Cardiac muscle cell (in vitro differentiated cells and primary cell): ENCODE data around the gene SCNN1B. TPM values are rescaled to one million over a fixed set of nuclear protein-coding genes. Genes with fewer than 3 reads are reported as not detected.
"Not testable (repeated sequence)": the region's sequence is repeated elsewhere in the genome, so short reads cannot be mapped to it uniquely, and the experiment has no call there.

Source experiments
- DNase-seq, 2 donors: peaks; one replicate each; pipeline versions ENCODE4 v3.0.0 to v3.0.0-alpha.2; 2010 to 2017; ENCODE audit warnings: low read depth in 1 of 2, low spot score in 1 of 2
- H3K27ac ChIP-seq: fragments of 200-600 bp; sonication (generic); 2 replicates; pipeline ENCODE4 v1.5.1; 2016
- H3K27me3 ChIP-seq: fragments of 200-600 bp; sonication (generic); 2 replicates; pipeline ENCODE4 v1.6.0; 2016; ENCODE audit warnings: control low read depth
- H3K36me3 ChIP-seq: fragments of 200-600 bp; sonication (generic); 2 replicates; pipeline ENCODE4 v1.5.1; 2016; ENCODE audit warnings: control low read depth
- H3K4me1 ChIP-seq: fragments of 200-600 bp; sonication (generic); 2 replicates; pipeline ENCODE4 v1.8.1; 2017; ENCODE audit warnings: low read depth, mild to moderate bottlenecking, mixed run types
- H3K4me3 ChIP-seq: fragments of 200-600 bp; sonication (generic); 2 replicates; pipeline ENCODE4 v1.5.1; 2016; ENCODE audit warnings: mild to moderate bottlenecking
- H3K9me3 ChIP-seq: fragments of 200-600 bp; sonication (generic); 2 replicates; pipeline ENCODE4 v1.5.1; 2017; ENCODE audit warnings: low read depth, mild to moderate bottlenecking, control low read depth
- CTCF ChIP-seq: IDR thresholded peaks from 2 replicates; pipeline ENCODE4 v1.5.1; 2012; ENCODE audit warnings: low read depth, mild to moderate bottlenecking, low read length
- polyA plus RNA-seq: library from polyadenylated mRNA; unstranded; fragments of >200 nt; fragmentation: Nextera tagmentation; extraction: Ambion mirVana; gene quantifications from 2 replicates; pipeline ENCODE4 v1.2.1, GENCODE V29; 2016
- total RNA-seq: library from RNA; depleted of rRNA; stranded (reverse); fragments of >200 nt; gene quantifications from 2 replicates; pipeline ENCODE4 v1.2.3, GENCODE V29; 2016

SCNN1B gene
- total and polyA plus RNA-seq, 2 experiments from 2014 or later, result not detected

GRCh38 chr16:23398987-23399805 lies 97.1 kb downstream of the SCNN1B start:
- Histone ChIP-seq H3K4me3 (no peak overlapping the region), H3K27ac (no peak overlapping the region), H3K4me1 (no peaks in the 10 kb centered on the region), H3K36me3 (peaks cover 14% of the 10 kb centered on the region), H3K9me3 (no peaks in the 10 kb centered on the region), H3K27me3 (no peaks in the 10 kb centered on the region)
- TF ChIP-seq CTCF, result no peak
- DNase-seq, result peak in 1 of 2 donors; percentile 52

- H3K9me3 ChIP-seq, H3K4me1 ChIP-seq, DNase-seq, H3K27ac ChIP-seq, H3K4me3 ChIP-seq, H3K27me3 ChIP-seq: not testable (repeated sequence)
- peaks cover 16% of the 10 kb centered on the region for H3K36me3 ChIP-seq
Observed at GRCh38 chr16:23400447-23400846, 98.3 kb downstream of the SCNN1B start.

GRCh38 chr16:23401139-23401538 lies 99.0 kb downstream of the SCNN1B start:
- Histone ChIP-seq H3K4me1 (no peaks in the 10 kb centered on the region), H3K9me3 (no peaks in the 10 kb centered on the region), H3K4me3 (no peak overlapping the region), H3K36me3 (peaks cover 21% of the 10 kb centered on the region), H3K27ac (no peak overlapping the region), H3K27me3 (no peaks in the 10 kb centered on the region)
- no peak for DNase-seq
- TF ChIP-seq CTCF, result no peak

GRCh38 chr16:23402100-23402499 lies 100.0 kb downstream of the SCNN1B start:
- H3K4me1 ChIP-seq, result no peaks in the 10 kb centered on the region
- H3K27ac ChIP-seq, result no peak overlapping the region
- H3K9me3 ChIP-seq, result no peaks in the 10 kb centered on the region
- H3K36me3 ChIP-seq, result peaks cover 21% of the 10 kb centered on the region
- no peaks in the 10 kb centered on the region for H3K27me3 ChIP-seq
- no peak for TF ChIP-seq CTCF
- no peak for DNase-seq
- no peak overlapping the region for H3K4me3 ChIP-seq

- TF ChIP-seq CTCF, result no peak
- Histone ChIP-seq H3K4me1 (no peaks in the 10 kb centered on the region), H3K9me3 (no peaks in the 10 kb centered on the region), H3K27ac (no peak overlapping the region), H3K27me3 (no peaks in the 10 kb centered on the region), H3K4me3 (no peak overlapping the region), H3K36me3 (peaks cover 14% of the 10 kb centered on the region)
- no peak for DNase-seq
Observed at GRCh38 chr16:23403547-23403946, 101.4 kb downstream of the SCNN1B start.

GRCh38 chr16:23406024-23406423 lies 103.9 kb downstream of the SCNN1B start:
- H3K4me1 ChIP-seq, result no peaks in the 10 kb centered on the region
- no peaks in the 10 kb centered on the region for H3K27me3 ChIP-seq
- no peak for DNase-seq
- H3K27ac ChIP-seq, result no peak overlapping the region
- no peaks in the 10 kb centered on the region for H3K9me3 ChIP-seq
- H3K4me3 ChIP-seq, result no peak overlapping the region
- TF ChIP-seq CTCF, result no peak
- peaks cover 20% of the 10 kb centered on the region for H3K36me3 ChIP-seq
